Activated T-cell treated with anti-CD3 and anti-CD28 coated beads for 24 hours (primary cell): Measurements from ENCODE around the gene ABCD3.
A peak's percentile ranks its signal among the peaks of the same experiment; 100 is the strongest.

Experiments
- DNase-seq: peaks from one replicate; pipeline ENCODE4 v3.0.0-alpha.2; 2020; ENCODE audit warnings: low read depth

Gene ABCD3

GRCh38 chr1:94527447-94528031, 109.3 kb downstream of the ABCD3 start:
- DNase-seq: no peak

GRCh38 chr1:94528299-94528698, 110.1 kb downstream of the ABCD3 start:
- no peak for DNase-seq

GRCh38 chr1:94528826-94529225, 110.6 kb downstream of the ABCD3 start:
- no peak for DNase-seq

DNA sequence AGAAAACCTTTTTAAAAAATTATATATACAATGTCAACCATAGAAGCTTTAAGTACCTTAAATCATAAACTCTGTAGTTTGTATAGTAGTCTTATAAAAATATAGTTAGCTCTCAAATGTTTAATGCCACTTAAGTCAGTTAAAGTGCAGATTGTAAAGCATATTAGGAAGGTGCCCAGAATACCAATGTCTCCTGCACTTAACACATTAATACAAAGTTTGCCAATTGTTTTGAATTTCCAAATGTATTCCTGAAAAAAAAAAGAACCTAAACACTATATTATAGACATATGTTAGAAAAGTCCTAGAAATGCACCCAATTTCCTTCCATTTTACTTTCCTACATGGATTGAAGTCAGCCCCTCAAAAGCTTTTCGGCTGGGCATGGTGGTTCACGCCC, 111.2 kb downstream of the ABCD3 start:
- DNase-seq: no peak

- DNase-seq: no peak
Measured at GRCh38 chr1:94530373-94530878, 112.2 kb downstream of the ABCD3 start.

DNA sequence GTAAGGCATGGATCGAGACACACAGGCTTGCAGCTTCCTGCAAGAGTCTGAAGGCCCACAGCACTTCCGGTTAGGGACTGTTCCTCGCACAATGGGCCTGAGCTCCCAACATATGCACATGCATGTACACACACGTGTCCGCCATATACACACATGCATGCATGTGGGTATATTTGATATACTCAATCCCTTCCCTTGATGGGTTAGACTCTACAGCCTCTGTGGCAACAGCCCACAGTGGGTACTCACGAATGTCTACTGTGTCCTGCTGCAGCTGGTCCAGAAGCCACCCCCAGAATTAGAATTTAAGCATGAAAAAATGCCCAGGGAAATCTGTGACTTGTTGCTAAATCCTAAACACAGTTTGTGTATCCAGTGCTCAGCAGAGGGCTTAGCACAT, 113.5 kb downstream of the ABCD3 start:
- DNase-seq: no peak

- DNase-seq: no peak
Measured at GRCh38 chr1:94532077-94532476, 113.9 kb downstream of the ABCD3 start.

- no peak for DNase-seq
Measured at GRCh38 chr1:94535095-94535494, 116.9 kb downstream of the ABCD3 start.

DNA sequence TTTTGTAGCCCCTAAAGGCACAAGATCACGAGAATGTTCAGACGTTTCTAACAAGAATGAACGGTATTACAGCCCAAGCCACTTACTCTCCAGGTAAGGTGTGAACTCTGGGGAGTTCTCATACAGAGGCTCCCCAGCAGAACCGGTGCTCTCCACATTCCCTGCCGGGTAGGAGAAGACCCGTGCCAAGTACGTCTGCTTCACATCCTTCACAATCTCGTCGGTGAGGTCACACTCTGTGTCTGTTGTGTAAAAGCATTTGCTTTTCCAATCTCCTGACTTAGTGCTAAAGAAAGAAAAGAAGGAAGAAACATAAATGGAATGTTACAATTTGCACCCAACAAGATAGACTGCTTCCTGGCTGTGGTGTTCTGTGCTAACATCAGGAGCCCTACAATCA, 117.7 kb downstream of the ABCD3 start:
- no peak for DNase-seq

DNA sequence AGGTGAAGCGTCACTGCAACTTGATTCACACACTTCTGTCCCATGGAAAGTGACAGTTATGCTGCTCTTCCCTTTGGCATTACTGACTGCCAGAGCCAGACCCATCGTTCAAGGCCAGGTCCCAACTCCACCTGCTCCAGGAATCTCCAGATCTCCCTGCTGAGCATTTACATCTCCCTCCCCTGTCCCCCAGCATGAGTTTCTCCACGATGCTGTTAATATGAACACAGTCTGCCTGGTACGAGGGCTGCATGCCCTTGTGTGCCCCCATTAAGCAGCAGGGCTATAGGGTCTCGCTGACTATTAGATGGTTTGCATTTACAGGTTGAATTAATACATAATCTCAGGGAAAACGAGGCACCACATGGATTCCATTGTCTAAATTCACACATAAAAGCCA, 119.1 kb downstream of the ABCD3 start:
- DNase-seq: no peak

- DNase-seq: no peak
Measured at GRCh38 chr1:94538243-94538827, 120.1 kb downstream of the ABCD3 start.

GRCh38 chr1:94539496-94539895, 121.3 kb downstream of the ABCD3 start:
- no peak for DNase-seq

DNA sequence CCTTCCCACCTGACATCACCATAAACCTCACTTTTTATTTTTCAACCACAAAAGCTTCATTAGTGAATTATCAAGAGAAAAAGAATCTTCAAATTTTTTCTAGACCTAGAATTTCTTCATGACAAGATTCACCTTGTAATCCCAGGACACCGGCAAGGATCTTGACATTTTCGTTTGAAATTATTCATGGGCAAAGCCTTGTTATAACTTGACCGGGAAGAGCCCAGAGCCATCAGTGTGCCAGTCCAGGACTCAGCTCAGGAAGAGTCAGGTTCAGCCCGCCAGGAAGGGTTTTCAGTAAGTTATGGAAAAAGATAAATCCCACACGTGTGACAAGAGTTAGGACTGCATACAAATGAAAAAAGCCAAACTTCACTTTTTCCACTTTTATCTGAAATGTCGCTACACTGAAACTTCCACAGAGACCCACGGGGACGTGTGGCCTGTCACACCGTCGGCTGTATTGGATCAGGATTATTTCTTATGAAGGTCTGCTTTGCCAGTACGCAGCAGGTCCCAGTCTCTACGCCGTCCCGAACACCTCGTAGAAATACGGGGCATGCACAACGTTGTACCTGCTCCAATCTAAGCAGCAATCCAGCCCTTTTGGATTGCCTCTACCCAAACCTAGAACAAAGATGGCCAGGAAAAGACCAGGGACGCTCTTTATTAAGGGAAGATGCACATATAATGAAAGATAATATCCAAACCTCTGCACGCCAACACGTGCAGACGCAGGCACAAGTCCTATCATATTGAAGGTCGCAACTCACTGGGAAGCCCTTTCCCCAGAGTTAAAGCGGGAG, 122.5 kb downstream of the ABCD3 start:
- no peak for DNase-seq

- DNase-seq: peak; percentile 72
Measured at GRCh38 chr1:94541246-94542087, 123.3 kb downstream of the ABCD3 start, which contains the start of gene F3. TSS of gene F3 (minus strand) at chr1:94541759. CDS start at chr1:94541636, 123 bp downstream.

DNA sequence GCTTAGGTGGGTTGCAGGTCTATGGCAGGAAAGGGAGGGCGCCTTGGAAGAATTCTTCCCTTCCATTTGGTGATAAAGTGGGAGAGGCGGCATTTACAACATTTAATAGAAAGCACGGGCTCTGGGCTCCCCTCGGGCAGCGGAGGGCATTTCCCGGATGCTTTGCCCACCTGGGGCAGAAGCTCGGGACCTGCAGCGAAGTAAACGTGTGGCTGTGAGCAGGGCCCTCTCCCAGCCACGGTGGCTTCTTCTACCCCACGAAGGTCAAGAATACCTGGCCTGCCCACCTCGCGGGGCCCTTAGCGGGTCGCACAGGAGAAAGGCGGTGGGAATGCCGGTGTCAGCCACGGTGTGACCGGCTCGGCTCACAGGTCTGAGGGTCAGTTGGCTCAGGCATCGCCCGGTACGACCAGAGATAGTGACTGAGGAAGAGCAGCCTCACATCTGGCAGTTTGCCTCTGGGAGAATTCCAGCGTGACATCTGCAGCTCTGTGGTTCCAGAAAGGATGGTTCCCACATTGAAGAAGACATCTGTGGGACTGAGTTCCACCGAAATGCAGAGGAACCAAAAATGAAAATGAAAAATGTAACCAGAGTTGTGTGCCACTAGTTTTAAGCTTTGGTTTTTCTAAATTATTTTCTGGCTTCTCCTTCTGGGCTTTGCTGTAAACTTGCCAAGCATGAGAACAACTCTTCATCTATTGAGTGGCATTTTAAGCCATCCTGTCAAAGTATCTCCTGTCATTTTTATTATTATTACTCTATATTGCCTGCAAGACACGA, 124.1 kb downstream of the ABCD3 start:
- DNase-seq: no peak

- DNase-seq: no peak
Measured at GRCh38 chr1:94543001-94543400, 124.8 kb downstream of the ABCD3 start.

GRCh38 chr1:94543893-94544635, 125.9 kb downstream of the ABCD3 start:
- DNase-seq: no peak

- no peak for DNase-seq
Measured at GRCh38 chr1:94544706-94545490, 126.7 kb downstream of the ABCD3 start.

DNA sequence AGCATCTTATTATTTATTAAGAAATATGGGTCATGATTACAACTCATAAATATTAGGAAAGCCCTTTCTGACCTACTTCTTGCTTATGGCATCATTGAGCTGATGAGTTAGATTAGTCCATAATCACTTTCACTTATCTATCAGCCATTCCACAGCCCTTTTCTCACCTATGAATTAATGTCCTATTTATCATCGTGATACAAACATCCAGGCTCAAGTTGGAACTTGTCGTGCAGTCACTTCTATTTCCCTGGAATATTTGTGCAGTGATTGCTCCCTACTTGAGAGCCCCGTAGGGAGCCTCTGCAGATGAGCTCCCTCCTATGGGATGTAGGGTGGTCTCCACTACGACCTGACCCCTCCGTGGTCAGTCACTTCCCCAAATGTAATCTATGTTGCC, 131.5 kb downstream of the ABCD3 start:
- no peak for DNase-seq

GRCh38 chr1:94550396-94550795, 132.2 kb downstream of the ABCD3 start:
- DNase-seq: no peak
